M059J (cell line): ENCODE results near the gene LIMS3. TPM values are rescaled to one million over a fixed set of nuclear protein-coding genes. Genes with fewer than 3 reads are reported as not detected.
"Not testable (repeated sequence)": the region's sequence is repeated elsewhere in the genome, so short reads cannot be mapped to it uniquely, and the experiment has no call there.

Experiments used
- DNase-seq: peaks from one replicate; pipeline ENCODE4 v3.0.0-alpha.2; 2012; ENCODE audit warnings: low read depth
- total RNA-seq: library from RNA; depleted of rRNA; stranded (reverse); fragments of >200 nt; shearing (Covaris generic); gene quantifications from 2 replicates; pipeline ENCODE4 v1.2.3, GENCODE V29; 2014; rRNA removed

LIMS3 gene
- total RNA-seq, 1 experiment from 2014 or later: 0.17 TPM

DNA sequence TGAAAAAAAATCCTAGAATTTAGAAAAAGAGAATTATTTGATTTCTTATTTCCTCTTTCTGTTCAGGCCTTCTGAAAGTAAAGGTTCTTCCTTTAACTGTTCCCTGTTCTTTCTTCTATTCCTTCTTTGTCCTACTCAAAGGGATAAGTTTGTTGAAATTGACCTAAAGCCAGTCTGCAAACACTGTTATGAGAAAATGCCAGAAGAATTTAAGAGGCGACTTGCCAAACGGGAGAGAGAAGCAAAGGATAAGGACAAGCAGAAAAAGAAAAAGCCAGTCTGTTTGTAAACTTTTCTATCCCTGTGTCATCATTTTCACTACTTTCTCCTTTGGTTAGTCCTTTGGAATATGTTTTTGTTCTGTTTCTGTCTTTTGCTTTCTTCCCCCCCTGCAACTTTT lies 26.0 kb downstream of the LIMS3 start:
- DNase-seq: not testable (repeated sequence)

DNA sequence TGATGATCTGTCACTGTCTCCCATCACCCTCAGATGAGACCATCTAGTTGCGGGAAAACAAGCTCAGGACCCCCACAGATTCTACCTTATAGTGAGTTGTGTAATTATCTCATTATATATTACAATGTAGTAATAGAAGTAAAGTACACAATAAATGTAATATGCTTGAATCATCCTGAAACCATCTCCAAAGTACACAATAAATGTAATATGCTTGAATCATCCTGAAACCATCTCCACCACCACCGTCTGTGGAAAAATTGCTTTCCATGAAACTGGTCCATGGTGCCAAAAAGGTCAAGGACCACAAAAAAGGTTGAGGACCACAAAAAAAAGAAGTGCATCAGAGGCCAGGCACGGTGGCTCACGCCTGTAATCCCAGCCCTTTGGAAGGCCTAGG lies 29.3 kb downstream of the LIMS3 start:
- DNase-seq: not testable (repeated sequence)

DNA sequence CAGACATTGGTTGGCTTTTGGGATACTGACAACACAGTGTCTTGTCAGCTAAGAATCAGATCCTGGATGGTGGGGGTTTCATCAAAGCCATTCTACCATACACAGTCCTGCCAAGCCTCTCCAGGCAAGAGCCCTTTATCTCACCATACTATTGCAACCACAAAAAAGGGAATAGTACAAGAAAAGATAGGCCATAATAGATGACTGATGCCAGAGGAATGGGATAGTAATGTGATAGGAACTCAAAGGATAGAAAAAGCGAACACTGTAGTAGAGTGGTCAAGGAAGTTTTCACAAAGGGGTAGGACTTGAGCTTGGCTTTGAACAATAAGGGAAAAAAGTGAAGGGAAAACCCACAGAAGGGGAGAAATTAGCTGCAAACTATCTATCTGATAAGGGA lies 30.7 kb downstream of the LIMS3 start:
- DNase-seq: not testable (repeated sequence)

DNA sequence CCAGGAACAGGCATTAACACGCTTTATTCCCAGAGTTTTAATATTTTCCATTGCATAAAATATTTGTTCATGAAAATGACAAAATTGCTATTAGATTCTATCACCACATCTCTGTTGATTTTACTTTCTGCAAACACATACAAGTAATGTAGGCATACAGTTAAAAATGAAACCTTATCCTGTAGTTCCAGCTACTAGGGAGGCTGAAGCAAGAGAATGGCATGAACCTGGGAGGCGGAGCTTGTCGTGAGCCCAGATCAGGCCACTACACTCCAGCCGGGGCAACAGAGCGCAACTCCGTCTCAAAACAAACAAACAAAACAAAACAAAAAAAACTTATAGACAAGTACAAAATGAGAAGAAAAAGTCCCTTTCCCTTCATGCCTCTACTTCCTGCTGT lies 38.0 kb downstream of the LIMS3 start:
- not testable (repeated sequence) for DNase-seq

GRCh38 chr2:109945362-109945761 lies 46.9 kb downstream of the LIMS3 start:
- not testable (repeated sequence) for DNase-seq

DNA sequence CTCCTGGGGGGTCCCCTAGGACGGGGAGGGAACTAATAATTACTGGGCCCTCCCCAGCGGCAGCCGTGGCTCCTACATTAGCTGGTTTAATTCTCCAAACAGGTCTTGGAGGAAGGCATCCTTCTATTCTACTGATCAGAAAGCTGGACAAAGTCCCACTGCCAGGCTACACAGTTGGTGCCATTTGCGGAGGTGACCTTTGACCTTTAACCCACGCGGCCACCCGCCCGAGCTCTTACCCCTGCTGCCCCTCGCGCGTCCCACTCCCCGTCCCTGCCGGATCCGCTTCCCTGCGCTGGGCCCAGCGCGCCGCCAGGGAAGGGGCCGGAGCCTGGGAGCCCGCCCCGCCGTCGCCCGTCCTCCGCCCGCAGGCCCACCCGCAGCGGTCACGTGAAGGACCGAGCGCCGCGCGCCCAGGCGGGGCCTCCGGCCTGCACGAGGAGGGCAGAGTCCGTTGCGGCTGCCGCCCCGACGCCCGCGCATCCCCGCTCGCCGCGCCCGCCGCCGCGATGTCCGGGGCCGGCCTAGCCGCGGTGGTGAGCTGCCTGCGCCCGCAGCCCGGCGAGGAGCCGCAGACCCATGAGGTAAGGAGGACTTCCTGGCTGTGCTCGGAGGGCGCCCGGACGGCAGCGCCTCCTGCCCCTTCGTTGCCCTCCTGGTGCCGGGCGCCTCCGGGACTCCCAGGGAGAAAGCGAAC lies 48.9 kb downstream of the LIMS3 start:
- not testable (repeated sequence) for DNase-seq

DNA sequence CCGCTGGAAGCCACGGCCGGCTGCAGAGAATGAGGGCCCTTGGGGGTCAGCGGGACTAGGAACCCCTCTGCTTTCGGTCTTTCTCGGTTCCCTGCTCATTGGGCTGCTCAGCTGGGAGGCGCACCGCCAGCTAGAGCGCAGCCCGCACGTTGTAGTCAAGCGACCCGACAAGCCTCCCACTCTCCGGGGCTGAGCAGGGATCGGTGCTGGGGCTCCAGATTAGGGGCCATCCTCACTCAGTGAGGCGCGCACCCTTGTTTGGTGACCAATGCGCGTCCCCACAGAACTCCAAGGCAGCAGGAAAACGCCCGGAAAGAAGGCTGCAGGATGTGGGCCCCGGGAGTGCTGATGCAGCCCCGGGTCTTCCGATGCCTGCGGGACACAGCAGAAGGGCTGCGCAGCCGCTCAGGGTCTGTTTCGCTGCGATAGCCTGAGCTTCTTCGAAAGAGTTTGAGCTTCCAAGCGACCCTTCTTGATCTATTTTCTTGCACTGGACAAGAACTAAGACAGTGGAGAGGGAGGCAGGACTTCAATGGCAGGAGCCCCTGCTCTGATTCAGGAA lies 49.6 kb downstream of the LIMS3 start:
- not testable (repeated sequence) for DNase-seq

DNA sequence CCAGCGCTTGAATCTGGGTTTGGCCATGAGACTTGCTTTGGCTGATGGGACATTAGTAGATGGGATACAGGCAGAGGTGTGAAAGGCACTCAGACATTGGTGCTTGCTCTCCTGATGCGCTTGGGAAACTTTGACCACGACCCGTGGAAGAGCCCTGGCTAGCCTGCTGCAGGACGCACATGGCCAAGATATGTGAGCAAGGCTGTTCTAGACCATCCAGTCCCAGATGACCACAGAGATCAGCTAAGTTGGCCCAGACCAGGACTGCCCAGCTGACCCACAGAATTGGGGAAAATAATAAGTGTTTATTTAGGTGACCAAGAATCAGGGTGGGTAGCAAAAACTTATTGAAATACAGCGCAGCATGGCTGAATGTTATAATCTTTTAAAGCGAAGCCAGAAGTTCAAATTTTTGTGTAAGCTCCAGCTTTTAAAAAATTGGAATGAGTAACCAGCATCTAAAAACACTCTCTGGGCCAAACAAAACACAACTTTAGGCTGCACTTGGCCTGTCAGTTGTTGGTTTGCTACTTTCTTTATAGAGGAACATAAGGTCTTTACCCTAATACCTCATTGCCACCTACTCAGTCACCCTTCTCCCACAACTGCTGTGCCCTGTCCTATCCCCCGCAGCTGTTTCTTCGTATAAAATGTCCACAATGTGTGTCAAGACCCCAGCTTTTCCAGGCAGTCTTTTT lies 51.8 kb downstream of the LIMS3 start:
- DNase-seq: not testable (repeated sequence)

- DNase-seq: not testable (repeated sequence)
Observed at GRCh38 chr2:109963942-109964341, 65.5 kb downstream of the LIMS3 start.

GRCh38 chr2:109965482-109965881 lies 67.0 kb downstream of the LIMS3 start:
- not testable (repeated sequence) for DNase-seq

GRCh38 chr2:109966107-109966736 lies 67.7 kb downstream of the LIMS3 start:
- DNase-seq: not testable (repeated sequence)

GRCh38 chr2:109966858-109967257 lies 68.4 kb downstream of the LIMS3 start:
- DNase-seq: not testable (repeated sequence)

GRCh38 chr2:109969864-109970263 lies 71.4 kb downstream of the LIMS3 start:
- DNase-seq: not testable (repeated sequence)

- not testable (repeated sequence) for DNase-seq
Observed at GRCh38 chr2:109971710-109972109, 73.2 kb downstream of the LIMS3 start.

Other genes with a start within 250 kb of the LIMS3 start
- 6.5 and 9.2 TPM in 2 replicates for gene RGPD5, start 104.4 kb upstream of the LIMS3 start, total RNA-seq
- gene MALL, start 217.1 kb downstream of the LIMS3 start, total RNA-seq: 27.5 and 42.0 TPM in 2 replicates